Activated CD8-positive, alpha-beta T cell treated with anti-CD3 and anti-CD28 coated beads for 36 hours (primary cell): Measurements from ENCODE around the gene SPNS3. TPM values are rescaled to one million over a fixed set of nuclear protein-coding genes. Genes with fewer than 3 reads are reported as not detected.

ENCODE experiments used
- ATAC-seq: fragments of 200-7000 bp; cut with Tn5 transposase; one replicate; pipeline ENCODE4 v1.10.0; 2021; ENCODE audit warnings: mild to moderate bottlenecking, moderate library complexity
- CTCF ChIA-PET: fragments of 350-600 bp; sonication (Branson Sonifier 250); formaldehyde crosslinking; loops from one replicate; lab custom pipeline; 2021; ENCODE audit warnings: antibody characterized with exemption; lab: Charles Lee
- POLR2A ChIA-PET: fragments of 350-600 bp; sonication (Branson Sonifier 250); formaldehyde crosslinking; loops from one replicate; lab custom pipeline; 2021; ENCODE audit warnings: antibody characterized with exemption; lab: Charles Lee
- DNase-seq: peaks from one replicate; pipeline ENCODE4 v3.0.0-alpha.2; 2020
- H3K27ac Mint-ChIP-seq: one replicate; pipeline ENCODE4 v1.8.0; 2021; ENCODE audit warnings: mild to moderate bottlenecking, mixed read lengths
- H3K27me3 Mint-ChIP-seq: one replicate; pipeline ENCODE4 v1.8.0; 2021; ENCODE audit warnings: mixed read lengths
- H3K36me3 Mint-ChIP-seq: one replicate; pipeline ENCODE4 v1.8.0; 2021; ENCODE audit warnings: low read depth, mixed read lengths
- H3K4me1 Mint-ChIP-seq: one replicate; pipeline ENCODE4 v1.8.0; 2021; ENCODE audit warnings: low read depth, mixed read lengths
- H3K4me3 Mint-ChIP-seq: one replicate; pipeline ENCODE4 v1.8.0; 2021; ENCODE audit warnings: mild to moderate bottlenecking, moderate library complexity, mixed read lengths
- H3K9me3 Mint-ChIP-seq: one replicate; pipeline ENCODE4 v1.8.0; 2021; ENCODE audit warnings: mixed read lengths
- intact Hi-C: fragments of 100-400 bp; cut with micrococcal nuclease; formaldehyde crosslinking; loops from one replicate; pipeline ENCODE4 v1.10.0; 2022
- total RNA-seq, 2 experiments: library from RNA; stranded (reverse); gene quantifications; one replicate each; pipeline ENCODE4 v1.2.3, GENCODE V29; 2021
- TF ChIP-seq, protein P1 (sequence below): fragments of 200-600 bp; IDR thresholded peaks from one replicate; pipeline ENCODE4 v1.8.0; 2022; ENCODE audit warnings: antibody characterized with exemption, mild to moderate bottlenecking

The SPNS3 gene
- total RNA-seq, 2 experiments from 2014 or later: 24.7 to 25.7 TPM

DNA sequence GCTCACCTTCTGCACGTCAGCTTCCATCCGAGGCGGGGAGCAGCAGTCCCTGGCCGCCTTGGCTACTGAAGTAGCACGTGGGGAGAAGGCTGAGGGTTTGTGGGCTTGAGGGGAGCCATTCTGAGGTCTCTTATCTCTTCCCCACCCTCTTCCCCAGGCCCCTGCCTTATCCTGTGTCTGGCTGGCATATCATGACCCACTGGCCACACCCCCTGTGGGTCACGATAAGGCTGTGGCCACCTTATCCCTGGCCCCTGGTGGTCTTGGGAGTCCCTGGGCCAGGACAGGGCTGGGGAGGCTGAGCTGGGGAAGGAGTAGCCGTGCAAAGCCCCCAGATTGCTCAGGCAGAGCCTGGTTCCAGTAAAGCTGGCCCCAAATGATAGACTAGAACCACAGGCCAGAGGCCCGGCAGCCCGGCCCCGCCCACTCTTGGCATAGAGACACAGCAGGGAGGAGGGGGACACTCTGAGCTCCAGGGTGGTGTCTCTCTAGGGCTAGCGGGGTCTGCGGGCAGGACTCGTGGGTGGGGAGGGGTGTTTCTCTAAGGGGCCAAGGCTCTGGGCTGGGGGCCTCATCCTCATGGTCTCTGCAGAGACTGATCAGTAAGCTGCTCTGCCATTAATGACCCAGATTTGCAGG, 72.6 kb downstream of the SPNS3 start:
- intact Hi-C loops: no loop called here
- peaks cover 9% of the 10 kb centered on the region for H3K27me3 Mint-ChIP-seq
- peaks cover 31% of the 10 kb centered on the region for H3K4me1 Mint-ChIP-seq
- no peaks in the 10 kb centered on the region for H3K36me3 Mint-ChIP-seq
- no peaks in the 10 kb centered on the region for H3K9me3 Mint-ChIP-seq
- ChIA-PET POLR2A (no interaction called here), CTCF (interaction anchor here (1.1 kb wide), 1 partner anchor 85 kb away, joined by 3 read pairs; no protein-coding TSS in a partner anchor)
- no peak for DNase-seq
- H3K27ac Mint-ChIP-seq: no peak overlapping the region
- no peak overlapping the region for H3K4me3 Mint-ChIP-seq
- TF ChIP-seq, protein P1, sequence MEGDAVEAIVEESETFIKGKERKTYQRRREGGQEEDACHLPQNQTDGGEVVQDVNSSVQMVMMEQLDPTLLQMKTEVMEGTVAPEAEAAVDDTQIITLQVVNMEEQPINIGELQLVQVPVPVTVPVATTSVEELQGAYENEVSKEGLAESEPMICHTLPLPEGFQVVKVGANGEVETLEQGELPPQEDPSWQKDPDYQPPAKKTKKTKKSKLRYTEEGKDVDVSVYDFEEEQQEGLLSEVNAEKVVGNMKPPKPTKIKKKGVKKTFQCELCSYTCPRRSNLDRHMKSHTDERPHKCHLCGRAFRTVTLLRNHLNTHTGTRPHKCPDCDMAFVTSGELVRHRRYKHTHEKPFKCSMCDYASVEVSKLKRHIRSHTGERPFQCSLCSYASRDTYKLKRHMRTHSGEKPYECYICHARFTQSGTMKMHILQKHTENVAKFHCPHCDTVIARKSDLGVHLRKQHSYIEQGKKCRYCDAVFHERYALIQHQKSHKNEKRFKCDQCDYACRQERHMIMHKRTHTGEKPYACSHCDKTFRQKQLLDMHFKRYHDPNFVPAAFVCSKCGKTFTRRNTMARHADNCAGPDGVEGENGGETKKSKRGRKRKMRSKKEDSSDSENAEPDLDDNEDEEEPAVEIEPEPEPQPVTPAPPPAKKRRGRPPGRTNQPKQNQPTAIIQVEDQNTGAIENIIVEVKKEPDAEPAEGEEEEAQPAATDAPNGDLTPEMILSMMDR: no peak
- ATAC-seq: no peak

DNA sequence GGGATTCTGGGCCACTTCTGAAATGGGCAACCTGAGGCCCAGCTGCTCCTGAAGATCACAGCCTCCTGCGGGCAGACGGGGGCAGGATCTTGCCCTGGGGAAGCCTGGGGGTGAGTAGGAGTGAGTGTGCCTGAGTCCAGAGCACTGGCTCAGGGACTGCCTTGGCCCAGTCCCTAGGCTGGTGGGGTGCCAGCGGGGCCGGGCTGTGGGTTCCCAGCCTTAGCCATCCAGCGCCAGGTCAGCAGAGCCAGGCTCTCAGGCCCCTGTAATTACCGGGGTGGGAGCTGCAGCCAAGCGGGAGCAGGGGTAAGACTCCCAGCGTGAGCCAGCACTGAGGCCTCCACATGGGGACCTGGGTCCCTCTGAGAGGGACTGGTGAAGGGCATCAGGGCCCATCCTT, 73.2 kb downstream of the SPNS3 start:
- H3K4me1 Mint-ChIP-seq: peaks cover 31% of the 10 kb centered on the region
- no peaks in the 10 kb centered on the region for H3K36me3 Mint-ChIP-seq
- CTCF ChIA-PET: no interaction called here
- intact Hi-C loops: no loop called here
- ATAC-seq: no peak
- H3K27ac Mint-ChIP-seq: no peak overlapping the region
- H3K9me3 Mint-ChIP-seq: no peaks in the 10 kb centered on the region
- no peak overlapping the region for H3K4me3 Mint-ChIP-seq
- TF ChIP-seq, protein P1: no peak
- POLR2A ChIA-PET: no interaction called here
- peaks cover 4% of the 10 kb centered on the region for H3K27me3 Mint-ChIP-seq
- no peak for DNase-seq

DNA sequence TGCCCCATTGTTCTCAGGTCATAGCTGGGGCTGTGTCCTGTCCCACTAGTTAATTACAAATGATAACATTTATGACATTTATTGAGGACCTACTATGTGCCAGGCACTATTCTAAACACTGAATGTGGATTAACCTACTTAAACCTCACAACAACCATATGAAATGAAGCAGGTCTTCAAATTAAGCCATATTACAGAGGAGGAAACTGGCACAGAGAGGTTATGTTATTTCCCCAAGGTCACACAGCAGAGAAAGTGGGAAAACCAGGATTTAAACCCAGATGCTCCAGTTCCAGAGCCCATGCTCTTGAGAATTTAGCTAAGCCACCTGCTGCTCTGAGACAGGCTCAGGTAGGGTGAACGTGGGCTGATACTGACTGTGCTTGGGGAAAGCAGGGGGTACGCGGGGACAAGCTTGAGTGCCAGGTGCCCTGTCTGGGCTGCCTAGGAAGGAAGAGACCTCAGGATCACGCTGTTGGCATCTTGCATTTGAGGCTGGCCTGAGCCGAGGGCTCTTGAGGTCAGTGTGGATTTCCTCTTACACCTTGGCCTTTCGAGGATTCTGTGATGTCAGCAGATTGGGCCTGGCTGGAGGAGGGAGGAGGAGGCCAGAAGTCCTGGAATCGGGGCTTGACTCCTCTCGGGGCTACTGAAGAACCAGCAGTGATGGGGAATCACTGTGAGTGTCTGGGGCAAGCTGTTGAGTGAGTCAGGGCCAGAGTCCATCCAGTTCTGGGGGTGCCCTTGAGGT, 73.8 kb downstream of the SPNS3 start:
- Mint-ChIP-seq H3K27ac (no peak overlapping the region), H3K27me3 (peaks cover 4% of the 10 kb centered on the region), H3K36me3 (no peaks in the 10 kb centered on the region), H3K4me1 (peaks cover 31% of the 10 kb centered on the region), H3K4me3 (no peak overlapping the region), H3K9me3 (no peaks in the 10 kb centered on the region)
- ATAC-seq (no peak), DNase-seq (no peak)
- ChIA-PET POLR2A (interaction anchor here (0.7 kb wide), 1 partner anchor 25 kb away, joined by 3 read pairs; no protein-coding TSS in a partner anchor), CTCF (no interaction called here)
- TF ChIP-seq, protein P1: no peak
- intact Hi-C loops: no loop called here

DNA sequence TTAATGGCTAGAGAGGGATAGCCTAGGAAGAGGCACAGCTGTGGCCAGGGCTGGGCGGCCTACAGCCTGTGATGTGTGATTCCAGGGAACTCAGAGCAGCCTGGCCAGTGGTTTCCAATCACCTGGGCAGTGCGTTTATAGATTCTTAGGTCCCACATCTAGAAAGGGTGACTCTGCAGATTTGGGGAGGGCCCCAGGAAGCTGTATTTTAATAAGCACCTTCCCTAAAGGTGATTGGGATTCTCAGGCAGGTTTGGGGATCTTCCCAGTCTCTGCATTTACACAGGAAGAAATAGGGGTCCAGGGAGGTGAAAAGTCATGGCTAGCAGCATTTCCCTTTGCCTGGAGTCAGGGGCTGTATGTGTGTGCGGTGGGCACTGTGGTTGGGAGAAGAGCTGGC, 74.5 kb downstream of the SPNS3 start:
- TF ChIP-seq, protein P1: no peak
- Mint-ChIP-seq H3K27me3 (no peaks in the 10 kb centered on the region), H3K36me3 (no peaks in the 10 kb centered on the region), H3K9me3 (no peaks in the 10 kb centered on the region), H3K4me3 (no peak overlapping the region), H3K4me1 (peaks cover 31% of the 10 kb centered on the region), H3K27ac (no peak overlapping the region)
- intact Hi-C loops: no loop called here
- CTCF ChIA-PET: interaction anchor here (1.2 kb wide), 1 partner anchor 59 kb away, joined by 5 read pairs; no protein-coding TSS in a partner anchor
- DNase-seq (no peak), ATAC-seq (no peak)
- POLR2A ChIA-PET: interaction anchor here (0.7 kb wide), 1 partner anchor 26 kb away, joined by 3 read pairs; no protein-coding TSS in a partner anchor

DNA sequence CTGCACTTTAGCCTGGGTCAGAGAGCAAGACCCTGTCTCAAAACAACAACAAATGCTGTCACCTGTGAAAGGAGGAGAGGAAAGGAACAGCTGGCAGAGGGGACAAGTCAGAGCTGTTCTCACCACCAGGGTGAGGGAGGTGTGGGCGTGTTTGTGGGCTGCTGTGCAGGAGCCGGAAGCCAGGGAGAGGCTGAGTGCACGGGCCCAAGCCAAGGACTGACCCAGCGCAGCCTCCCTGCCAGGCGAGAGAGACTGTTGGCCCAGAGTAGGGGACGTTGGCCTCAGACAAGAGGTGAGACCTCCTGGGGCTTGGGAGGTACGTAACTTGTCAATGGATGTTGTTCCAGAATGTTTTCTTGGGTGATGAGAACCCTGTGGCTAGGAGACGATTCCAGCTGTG, 75.7 kb downstream of the SPNS3 start:
- POLR2A ChIA-PET: interaction anchor here (0.7 to 1.7 kb wide), 2 partner anchors 29 to 246 kb away, joined by 4 to 5 read pairs; partner anchors contain the start of gene ANKFY1
- Mint-ChIP-seq H3K9me3 (no peaks in the 10 kb centered on the region), H3K27me3 (no peaks in the 10 kb centered on the region), H3K27ac (no peak overlapping the region), H3K4me1 (peaks cover 23% of the 10 kb centered on the region), H3K4me3 (no peak overlapping the region), H3K36me3 (no peaks in the 10 kb centered on the region)
- CTCF ChIA-PET: interaction anchor here (0.6 to 1.2 kb wide), 5 partner anchors 16 to 120 kb away, joined by 3 to 5 read pairs (median 3); no protein-coding TSS in a partner anchor
- ATAC-seq (peak; percentile 84), DNase-seq (peak; percentile 73)
- TF ChIP-seq, protein P1: no peak
- intact Hi-C loops: no loop called here
